Breast epithelium (tissue), 4 donors: Measurements from ENCODE around the gene CSMD2. TPM values are rescaled to one million over a fixed set of nuclear protein-coding genes. Genes with fewer than 3 reads are reported as not detected.

ENCODE experiments used
- DNase-seq, 2 donors: peaks; one replicate each; pipeline ENCODE4 v3.0.0-alpha.2; 2019; ENCODE audit warnings: low spot score in 2 of 2
- H3K27ac ChIP-seq, 2 donors: fragments of 200-600 bp; sonication (generic) in 1 of 2; one replicate each; pipeline ENCODE4 v1.5.1; 2016 to 2019; ENCODE audit warnings: mild to moderate bottlenecking in 1 of 2
- H3K27me3 ChIP-seq, 2 donors: fragments of 200-600 bp; sonication (generic) in 1 of 2; one replicate each; pipeline versions ENCODE4 v1.5.1 to v1.6.0; 2017 to 2019; ENCODE audit warnings: control low read depth in 1 of 2, mild to moderate bottlenecking in 1 of 2
- H3K36me3 ChIP-seq: fragments of 200-600 bp; one replicate; pipeline ENCODE4 v1.5.1; 2019
- H3K4me1 ChIP-seq, 2 donors: fragments of 200-600 bp; sonication (generic); one replicate each; pipeline ENCODE4 v1.5.1; 2016 to 2019; ENCODE audit warnings: control low read depth in 1 of 2
- H3K4me3 ChIP-seq, 3 donors: fragments of 200-600 bp; sonication (generic); 1 replicate in 2 of 3; 2 replicates in 1 of 3; pipeline ENCODE4 v1.5.1; 2016 to 2019; ENCODE audit warnings: mild to moderate bottlenecking in 3 of 3, moderate library complexity in 2 of 3
- H3K9me3 ChIP-seq, 2 donors: fragments of 200-600 bp; sonication (generic) in 1 of 2; one replicate each; pipeline ENCODE4 v1.5.1; 2016 to 2019; ENCODE audit warnings: control low read depth in 1 of 2
- CTCF ChIP-seq, 3 donors: fragments of 450-650 bp; IDR thresholded peaks; one replicate each; pipeline ENCODE4 v1.5.1; 2016 to 2017; ENCODE audit warnings: antibody characterized with exemption in 3 of 3, mild to moderate bottlenecking in 3 of 3, moderate library complexity in 3 of 3
- POLR2A ChIP-seq: fragments of 450-650 bp; IDR thresholded peaks from one replicate; pipeline ENCODE4 v1.6.1; 2016; ENCODE audit warnings: antibody characterized with exemption, mild to moderate bottlenecking, moderate library complexity
- POLR2AphosphoS5 ChIP-seq, 3 donors: sonication (generic); formaldehyde crosslinking; IDR thresholded peaks; one replicate each; pipeline ENCODE4 v1.6.1; 2017; ENCODE audit warnings: antibody characterized with exemption in 3 of 3
- intact Hi-C: fragments of 100-400 bp; cut with DNase I; formaldehyde crosslinking; loops from one replicate; pipeline ENCODE4 v1.15.1; 2023; ENCODE audit warnings: low total_unique reads
- total RNA-seq, 3 donors: library from RNA; depleted of rRNA; stranded (reverse); fragments of >200 nt; gene quantifications; one replicate each; pipeline ENCODE4 v1.1.0, GENCODE V29; 2016

CSMD2 gene
- total RNA-seq, 3 donors from 2014 or later = 0.33 to 2.6 (median 0.44) TPM

GRCh38 chr1:33852711-33853110 lies 312.3 kb downstream of the CSMD2 start:
- intact Hi-C loops = no loop called here
- Histone ChIP-seq H3K4me3 (no peak overlapping the region), H3K4me1 (no peaks in the 10 kb centered on the region), H3K27ac (no peak overlapping the region), H3K36me3 (no peaks in the 10 kb centered on the region), H3K9me3 (no peaks in the 10 kb centered on the region), H3K27me3 (peaks cover 0 to 9% of the 10 kb centered on the region in 2 donors)
- DNase-seq = no peak
- TF ChIP-seq POLR2AphosphoS5 (IDR thresholded peaks at IDR 0.05) (no peak), POLR2A (no peak), CTCF (IDR thresholded peaks at IDR 0.05) (no peak)

GRCh38 chr1:33850481-33850880 lies 314.5 kb downstream of the CSMD2 start:
- DNase-seq = no peak
- no peak overlapping the region for H3K27ac ChIP-seq
- no peaks in the 10 kb centered on the region for H3K4me1 ChIP-seq
- no peak for TF ChIP-seq POLR2AphosphoS5 (IDR thresholded peaks at IDR 0.05)
- intact Hi-C loops = no loop called here
- H3K36me3 ChIP-seq = no peaks in the 10 kb centered on the region
- H3K9me3 ChIP-seq = no peaks in the 10 kb centered on the region
- peaks cover 0 to 4% of the 10 kb centered on the region in 2 donors for H3K27me3 ChIP-seq
- no peak overlapping the region for H3K4me3 ChIP-seq

GRCh38 chr1:33849211-33849610 lies 315.8 kb downstream of the CSMD2 start:
- Histone ChIP-seq H3K27me3 (no peaks in the 10 kb centered on the region), H3K4me1 (no peaks in the 10 kb centered on the region), H3K4me3 (no peak overlapping the region), H3K9me3 (no peaks in the 10 kb centered on the region), H3K27ac (no peak overlapping the region), H3K36me3 (no peaks in the 10 kb centered on the region)
- intact Hi-C loops = no loop called here
- TF ChIP-seq POLR2A = no peak
- no peak for TF ChIP-seq POLR2AphosphoS5 (IDR thresholded peaks at IDR 0.05)
- TF ChIP-seq CTCF (IDR thresholded peaks at IDR 0.05) = no peak
- no peak for DNase-seq

- H3K36me3 ChIP-seq = no peaks in the 10 kb centered on the region
- H3K9me3 ChIP-seq = no peaks in the 10 kb centered on the region
- intact Hi-C loops = no loop called here
- H3K4me1 ChIP-seq = no peaks in the 10 kb centered on the region
- H3K27ac ChIP-seq = no peak overlapping the region
- H3K27me3 ChIP-seq = no peaks in the 10 kb centered on the region
- no peak for DNase-seq
- TF ChIP-seq POLR2AphosphoS5 (IDR thresholded peaks at IDR 0.05) = no peak
- TF ChIP-seq CTCF (IDR thresholded peaks at IDR 0.05) = no peak
- TF ChIP-seq POLR2A = no peak
- H3K4me3 ChIP-seq = no peak overlapping the region
Observed at GRCh38 chr1:33848205-33848937, 316.7 kb downstream of the CSMD2 start.

GRCh38 chr1:33846861-33847260 lies 318.2 kb downstream of the CSMD2 start:
- H3K4me1 ChIP-seq = no peaks in the 10 kb centered on the region
- no peaks in the 10 kb centered on the region for H3K27me3 ChIP-seq
- TF ChIP-seq POLR2AphosphoS5 (IDR thresholded peaks at IDR 0.05) (no peak), CTCF (IDR thresholded peaks at IDR 0.05) (no peak), POLR2A (no peak)
- DNase-seq = no peak
- H3K9me3 ChIP-seq = no peaks in the 10 kb centered on the region
- intact Hi-C loops = no loop called here
- H3K27ac ChIP-seq = no peak overlapping the region
- H3K36me3 ChIP-seq = no peaks in the 10 kb centered on the region
- H3K4me3 ChIP-seq = no peak overlapping the region
